DMS53 treated with DMSO at 0.1 percent for 48 hours (cell line): ENCODE measurements around the gene COL23A1.
"Not testable (repeated sequence)": the region's sequence is repeated elsewhere in the genome, so short reads cannot be mapped to it uniquely, and the experiment has no call there.

Experiments used
- DNase-seq: peaks from one replicate; lab custom pipeline; 2025; ENCODE audit not compliant: unreplicated experiment; lab: John Stamatoyannopoulos, UW

COL23A1 gene

DNA sequence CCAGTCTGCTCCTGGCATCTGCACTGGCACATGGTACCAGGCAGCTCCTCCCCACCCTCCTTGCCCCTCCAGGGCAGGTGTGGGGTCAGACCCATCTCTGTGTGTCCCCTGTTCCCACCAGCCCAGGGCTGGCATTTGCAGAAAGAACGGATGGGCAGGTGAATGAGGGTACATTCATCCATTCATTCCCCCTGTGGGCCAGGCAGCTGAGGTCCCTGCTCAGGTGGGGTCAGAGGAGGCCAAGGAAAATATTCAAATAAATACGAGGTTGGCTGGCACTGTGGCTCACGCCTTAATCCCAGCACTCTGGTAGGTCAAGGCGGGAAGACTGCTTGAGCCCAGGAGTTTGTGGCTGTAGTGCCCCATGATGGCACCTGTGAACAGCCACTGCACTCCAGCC, 332.5 kb downstream of the COL23A1 start:
- DNase-seq = no peak

DNA sequence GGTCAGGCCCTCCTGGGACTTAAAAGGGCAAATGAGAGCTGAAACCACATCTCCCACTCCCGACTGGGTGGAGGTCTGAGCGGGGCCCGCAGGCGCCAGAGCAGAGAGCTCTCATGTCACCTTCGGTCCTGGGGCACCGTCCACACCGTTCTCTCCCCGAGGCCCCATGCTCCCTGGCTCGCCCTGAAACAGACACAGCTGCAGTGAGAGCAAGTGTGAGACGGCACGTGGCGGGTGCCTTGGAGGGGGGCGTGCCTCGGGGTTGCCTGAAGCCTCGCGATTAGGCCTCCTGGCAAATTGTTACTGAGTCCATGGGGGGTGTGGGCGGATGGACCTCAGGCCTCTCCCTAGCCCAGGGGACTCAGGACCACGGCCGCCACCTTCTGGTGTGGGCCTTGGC, 333.4 kb downstream of the COL23A1 start:
- no peak for DNase-seq

DNA sequence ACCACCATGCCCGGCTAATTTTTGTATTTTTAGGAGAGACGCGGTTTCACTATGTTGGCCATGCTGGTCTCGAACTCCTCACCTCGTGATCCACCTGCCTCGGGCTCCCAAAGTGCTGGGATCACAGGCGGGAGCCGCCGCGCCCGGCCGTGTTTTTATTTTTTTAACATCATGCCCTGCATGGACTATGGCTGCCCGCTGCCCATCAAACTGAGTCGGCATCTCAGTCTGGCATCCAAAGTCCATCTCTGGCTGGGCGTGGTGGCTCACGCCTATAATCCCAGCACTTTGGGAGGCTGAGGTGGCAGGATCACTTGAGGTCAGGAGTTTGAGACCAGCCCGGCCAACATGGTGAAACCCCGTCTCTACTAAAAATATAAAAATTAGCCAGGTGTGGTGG, 336.6 kb downstream of the COL23A1 start:
- DNase-seq = not testable (repeated sequence)

DNA sequence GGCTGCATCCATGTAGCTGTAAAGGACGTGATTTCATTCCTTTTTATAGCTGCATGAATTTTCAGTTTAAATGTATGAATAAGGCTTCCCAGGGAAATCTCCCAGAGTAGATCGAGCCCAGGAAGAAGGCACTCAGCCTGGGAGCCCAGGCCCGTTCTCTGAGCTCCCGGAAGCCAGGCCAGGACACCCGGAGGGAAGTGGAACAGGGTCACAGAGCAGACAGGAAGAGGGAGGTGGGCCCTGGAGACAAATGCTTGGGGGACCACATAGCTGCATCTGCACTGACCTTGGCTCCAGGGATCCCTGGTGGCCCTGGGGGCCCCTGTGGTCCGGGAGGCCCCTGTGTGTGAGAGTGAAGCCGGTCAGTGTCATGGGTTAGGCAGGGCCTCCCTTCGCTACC, 337.9 kb downstream of the COL23A1 start:
- no peak for DNase-seq

DNA sequence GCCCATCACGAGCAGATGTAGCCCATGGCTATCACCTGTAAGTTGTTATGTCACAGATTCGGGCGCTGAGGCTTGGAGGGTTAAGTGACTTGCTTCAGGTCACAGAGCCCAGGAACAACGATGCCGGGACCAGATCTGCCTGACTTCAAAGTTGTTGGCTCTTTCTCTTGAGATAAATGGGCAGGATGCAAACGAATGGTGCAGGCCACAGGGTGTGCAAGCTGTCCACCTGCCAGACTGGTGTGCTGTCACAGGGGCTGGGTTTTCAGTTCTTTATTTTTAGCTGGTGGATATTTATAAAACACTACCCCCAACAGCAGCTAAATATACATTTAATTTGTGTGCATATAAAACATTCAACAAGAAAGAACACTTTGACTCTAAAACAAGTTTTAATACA, 339.9 kb downstream of the COL23A1 start:
- no peak for DNase-seq

DNA sequence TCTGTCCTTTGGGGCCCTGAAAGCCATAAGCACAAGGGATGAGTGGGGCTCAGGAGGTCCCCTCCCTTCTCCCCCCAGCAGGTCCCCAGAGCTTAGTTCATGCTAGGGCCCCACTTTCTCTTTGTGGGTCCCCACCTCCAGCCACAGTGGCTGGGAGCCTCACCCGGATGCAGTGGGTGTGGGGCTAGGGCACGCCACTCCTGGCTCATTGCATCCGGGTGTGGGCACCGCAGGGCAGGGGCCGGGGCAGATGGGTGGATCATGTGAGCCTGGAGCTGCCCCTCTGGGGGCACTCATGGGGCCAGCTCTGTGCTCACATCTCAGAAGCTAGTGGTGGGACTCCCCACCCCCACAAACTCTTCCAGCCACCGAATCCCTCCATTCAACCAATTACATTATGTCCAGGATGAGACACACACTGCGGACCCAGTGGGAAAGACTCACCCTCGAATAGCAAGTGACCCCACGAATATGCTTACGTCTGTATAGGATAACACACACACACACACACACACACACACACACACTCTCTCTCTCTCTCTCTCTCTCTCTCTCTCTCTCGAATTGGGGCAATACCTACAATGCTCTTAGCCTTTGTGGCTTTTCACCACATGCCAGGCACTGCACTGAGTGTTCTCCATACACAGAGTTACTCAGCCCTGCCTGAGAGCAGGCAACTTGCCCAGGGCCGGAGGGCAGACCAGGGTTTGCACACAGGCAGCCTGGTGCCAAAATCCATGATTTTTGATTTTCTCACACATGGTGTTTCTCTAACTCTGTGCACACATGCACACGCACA, 340.8 kb downstream of the COL23A1 start:
- no peak for DNase-seq

DNA sequence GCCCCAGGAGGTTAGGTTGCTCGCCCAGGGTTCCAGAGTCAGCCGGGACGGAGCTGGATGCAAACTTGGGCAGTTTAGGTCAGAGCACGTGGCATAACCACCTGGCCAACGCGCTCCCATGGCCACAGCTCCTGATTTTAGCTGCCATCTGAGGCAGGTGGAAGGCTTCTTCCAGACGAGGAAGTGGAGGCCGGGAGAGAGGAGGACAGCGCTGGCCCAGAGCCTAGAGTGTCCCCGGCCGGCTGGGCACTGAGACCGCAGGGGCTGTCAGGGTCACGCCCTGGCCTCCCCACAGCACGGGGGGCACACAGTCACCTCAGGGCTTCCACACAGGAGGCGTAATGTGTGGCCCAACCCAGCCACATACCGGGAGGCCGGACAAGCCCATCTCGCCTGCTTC, 341.4 kb downstream of the COL23A1 start:
- DNase-seq = no peak

DNA sequence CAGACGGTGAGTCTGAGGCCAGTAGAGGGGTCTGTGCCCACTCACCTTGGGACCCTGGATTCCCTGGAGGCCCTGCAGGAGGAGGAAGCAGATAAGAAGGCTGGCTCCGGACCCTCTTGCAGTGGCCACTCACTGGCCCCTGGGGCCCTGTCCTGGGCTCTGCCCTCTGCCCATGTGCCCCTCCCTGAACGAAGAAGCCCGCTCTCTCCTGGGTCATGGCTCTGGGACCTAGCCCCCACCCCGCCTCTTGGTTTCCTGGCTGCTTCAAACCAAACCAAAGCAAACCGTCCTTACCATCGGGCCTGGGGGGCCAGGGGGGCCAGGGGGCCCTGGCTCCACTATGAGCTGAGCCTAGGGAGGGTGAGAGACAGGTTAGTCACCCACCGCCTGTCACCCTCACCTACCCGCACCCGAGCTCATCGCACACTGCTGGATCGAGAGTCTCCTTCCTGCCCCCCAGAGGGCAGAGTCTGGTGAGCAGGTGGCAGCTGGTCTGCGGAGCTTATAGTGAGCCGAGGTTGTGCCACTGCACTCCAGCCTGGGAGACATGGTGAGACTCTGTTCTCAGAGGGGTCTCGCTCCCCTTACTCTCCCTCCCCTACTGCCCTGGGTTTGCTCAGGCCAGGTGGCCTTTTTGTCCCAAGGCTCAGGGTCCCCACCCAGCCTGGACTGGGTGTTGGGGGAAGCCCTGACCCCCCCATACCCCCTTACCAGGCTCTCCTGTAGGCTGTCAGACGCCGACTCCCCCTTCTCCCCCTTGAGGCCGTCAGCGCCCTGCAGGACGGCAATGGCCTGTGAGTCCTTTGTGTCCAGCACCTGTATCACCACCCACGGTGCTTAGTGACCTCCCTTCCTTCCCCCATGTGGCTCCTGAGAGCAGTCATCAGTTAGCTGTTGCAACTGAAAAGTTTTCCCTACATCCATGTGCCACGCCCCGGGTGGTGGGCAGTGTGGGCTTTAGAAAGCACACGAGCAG, 342.4 kb downstream of the COL23A1 start:
- no peak for DNase-seq

DNA sequence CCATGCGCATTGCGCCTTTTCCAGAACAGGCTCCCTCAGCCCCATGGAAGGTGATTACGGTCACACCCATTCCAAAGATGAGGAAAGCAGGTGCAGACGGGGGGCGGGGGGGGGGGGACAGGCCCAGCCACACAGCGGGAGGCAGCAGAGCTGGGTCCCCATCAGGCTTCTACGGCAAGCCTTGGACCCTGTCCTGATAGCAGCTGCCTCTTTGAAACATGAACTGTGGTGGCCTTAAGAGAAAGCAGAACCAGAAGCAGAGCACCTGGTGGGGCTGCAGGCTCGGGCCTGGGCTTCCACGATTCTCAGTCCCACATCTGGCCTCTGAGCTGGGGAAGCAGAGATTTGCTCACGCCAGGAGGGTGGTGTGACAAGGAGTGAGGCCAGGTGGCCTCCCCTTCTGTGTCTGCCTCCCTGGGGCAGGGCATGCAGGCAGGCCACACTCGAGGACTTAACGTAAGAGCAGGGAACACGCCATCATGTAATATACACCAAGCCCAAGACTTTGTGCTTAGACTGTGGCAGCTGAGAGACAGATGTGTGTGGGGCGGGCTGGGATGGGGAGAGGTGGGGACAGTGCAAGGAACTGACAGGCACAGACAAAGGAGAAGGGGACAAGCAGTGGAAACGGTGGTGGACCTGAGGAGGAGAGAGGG, 343.4 kb downstream of the COL23A1 start:
- no peak for DNase-seq

DNA sequence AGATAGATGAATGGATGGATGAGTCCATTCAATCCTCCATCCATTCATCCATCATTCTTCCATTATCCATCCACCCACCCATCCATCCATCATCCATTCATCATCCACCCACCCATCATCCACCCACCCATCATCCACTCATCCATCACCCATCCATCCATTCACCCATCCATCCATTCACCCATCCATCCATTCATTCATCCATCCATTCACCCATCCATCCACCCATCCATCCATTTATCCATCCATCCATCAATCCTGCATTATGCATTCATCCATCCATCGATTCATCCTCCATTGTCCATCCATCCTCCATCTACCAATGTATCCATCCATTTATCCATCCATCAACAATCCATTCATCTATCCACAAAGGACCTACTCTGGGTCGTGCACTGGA, 344.8 kb downstream of the COL23A1 start:
- no peak for DNase-seq

DNA sequence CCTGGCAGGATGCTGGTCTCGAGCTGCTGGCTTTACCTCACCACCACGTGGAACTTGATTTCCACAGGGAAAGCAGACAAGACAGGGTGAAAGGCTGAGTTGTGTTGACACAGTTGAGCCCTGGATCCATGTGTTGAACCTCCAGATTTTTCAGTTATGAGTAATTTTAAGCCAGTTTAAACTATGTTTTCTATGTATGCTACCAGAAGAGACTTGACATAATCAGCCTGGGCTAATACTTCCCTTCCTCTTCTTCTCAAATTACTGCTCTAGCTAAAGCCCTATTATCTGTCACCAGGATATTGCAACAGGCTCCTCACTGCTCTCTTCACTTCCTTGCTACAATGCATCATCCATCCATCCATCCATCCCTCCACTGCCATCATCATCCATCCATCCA, 345.6 kb downstream of the COL23A1 start:
- DNase-seq = no peak

DNA sequence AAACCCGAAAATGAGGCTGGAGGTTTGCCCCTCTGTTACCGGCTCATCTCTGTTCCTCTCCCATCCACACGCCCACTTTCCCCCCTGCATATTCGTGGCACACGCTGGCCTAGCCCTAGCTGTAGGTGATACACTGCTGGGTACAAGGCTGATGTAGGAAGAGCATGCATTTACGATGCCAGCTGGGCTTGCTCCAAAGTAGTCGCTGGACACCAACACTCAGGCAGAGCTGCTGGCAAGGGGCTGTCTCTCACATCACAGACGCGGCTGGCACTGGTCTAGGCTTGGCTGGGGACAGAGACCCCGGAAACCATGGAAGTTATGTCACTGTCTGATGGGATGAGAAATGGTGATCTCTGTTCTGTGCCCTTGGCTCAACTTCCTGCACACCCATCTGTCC, 347.8 kb downstream of the COL23A1 start:
- DNase-seq = no peak

DNA sequence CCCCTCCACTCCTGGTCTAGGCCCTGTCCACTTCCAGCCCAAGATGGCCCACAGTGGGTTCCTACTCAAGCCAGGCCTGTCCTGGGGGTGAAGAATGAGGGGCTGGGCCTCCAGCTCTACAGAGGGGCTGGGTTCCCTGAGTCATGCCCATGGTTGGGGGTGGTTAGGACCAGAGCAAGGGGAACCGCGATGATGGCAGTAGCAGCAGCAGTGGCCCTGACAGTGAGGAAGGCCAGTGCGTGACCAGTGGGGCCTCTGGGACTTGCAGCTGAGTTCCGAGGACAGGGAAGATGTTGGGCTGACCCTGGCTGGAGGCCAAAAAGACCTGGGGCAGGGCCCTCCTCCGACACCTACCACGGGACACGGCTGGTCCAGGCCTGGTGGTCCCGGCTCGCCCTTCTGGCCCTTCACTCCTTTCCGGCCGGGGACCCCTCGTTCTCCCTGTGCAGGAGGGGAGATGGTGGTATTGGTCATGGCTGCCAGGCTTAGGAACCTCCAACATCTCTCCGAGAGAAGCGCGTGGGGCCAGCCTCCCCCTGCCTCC, 348.4 kb downstream of the COL23A1 start:
- no peak for DNase-seq

DNA sequence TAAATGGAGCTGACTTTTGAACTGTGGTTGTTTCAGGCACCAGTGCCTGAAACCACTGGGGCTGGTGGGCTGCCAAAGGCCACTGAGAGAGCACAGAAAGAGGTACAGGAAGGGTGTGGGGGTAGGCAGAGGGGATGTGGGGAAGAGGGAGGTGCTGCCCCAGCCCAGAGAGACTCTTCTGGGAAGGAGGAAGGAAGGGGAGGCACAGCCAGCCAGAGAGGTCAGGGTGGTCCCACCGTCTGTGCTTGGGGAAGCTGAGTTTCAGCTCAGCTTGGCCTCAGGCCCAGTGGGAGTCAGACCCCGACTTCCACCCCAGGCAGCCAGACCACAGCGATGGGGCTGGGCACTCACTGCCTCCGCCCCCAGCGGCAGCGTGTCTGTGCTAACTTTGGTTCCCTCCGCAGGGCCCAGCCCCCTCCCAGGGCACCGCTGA, 348.9 kb downstream of the COL23A1 start:
- no peak for DNase-seq

DNA sequence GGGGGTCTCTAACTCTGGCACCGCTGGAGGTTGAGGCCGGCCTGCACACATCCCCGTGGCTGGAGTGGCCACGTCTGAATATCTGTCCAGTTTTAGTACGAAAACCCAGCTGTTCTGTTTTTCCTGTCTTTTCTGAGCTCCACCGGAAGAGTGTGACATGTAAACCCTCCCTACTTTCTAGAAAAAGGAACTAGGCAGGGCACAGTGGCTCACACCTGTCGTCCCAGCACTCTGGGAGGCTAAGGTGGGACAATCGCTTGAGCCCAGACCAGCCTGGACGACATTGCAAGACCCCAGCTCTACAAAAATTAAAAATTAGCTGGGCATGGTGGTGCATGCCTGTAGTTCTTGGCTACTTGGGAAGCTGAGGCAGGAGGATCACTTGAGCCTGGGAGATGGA, 349.4 kb downstream of the COL23A1 start:
- no peak for DNase-seq

DNA sequence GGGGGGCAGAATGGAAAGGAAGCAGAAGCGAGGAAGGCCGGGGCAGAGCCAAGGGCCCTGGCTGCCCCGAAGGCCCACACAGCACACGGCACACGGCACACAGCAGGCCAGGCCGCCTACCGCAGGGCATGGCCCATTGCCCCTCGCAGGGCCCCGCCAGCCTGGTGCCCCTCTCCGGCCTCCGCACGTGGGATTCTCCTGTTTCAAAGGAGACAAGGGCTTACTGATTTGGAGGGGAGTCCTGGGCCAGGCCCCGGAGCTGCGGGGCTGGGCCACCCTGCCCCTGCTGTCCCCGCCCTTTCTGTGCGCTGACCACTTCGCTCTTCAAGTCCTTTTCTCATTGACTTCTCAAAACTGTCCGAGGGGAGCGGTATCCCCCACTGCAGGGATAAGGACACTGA, 349.9 kb downstream of the COL23A1 start:
- no peak for DNase-seq

DNA sequence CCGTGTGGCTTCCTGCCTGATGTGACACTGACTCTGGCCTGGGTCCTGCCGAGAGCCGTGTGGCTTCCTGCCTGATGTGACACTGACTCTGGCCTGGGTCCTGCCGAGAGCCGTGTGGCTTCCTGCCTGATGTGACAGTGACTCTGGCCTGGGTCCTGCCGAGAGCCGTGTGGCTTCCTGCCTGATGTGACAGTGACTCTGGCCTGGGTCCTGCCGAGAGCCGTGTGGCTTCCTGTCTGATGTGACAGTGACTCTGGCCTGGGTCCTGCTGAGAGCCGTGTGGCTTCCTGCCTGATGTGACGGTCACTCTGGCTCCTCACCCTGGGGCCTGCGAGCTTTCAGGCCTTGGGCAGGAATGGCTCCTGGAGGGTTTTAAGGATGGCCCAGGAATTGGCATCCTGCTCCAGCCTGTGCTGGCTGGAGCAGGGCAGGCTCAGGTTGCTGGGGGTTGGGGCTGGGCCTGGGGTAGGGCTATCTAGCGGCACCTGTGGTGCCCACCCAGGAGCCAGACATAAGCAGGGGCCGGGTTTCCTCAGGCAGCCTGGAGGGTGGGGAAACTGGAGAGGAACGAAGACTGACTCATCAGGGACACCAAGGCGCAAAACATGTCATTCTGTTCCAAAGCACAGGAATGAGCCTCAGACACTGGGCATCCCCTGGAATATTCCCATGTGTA, 350.4 kb downstream of the COL23A1 start:
- DNase-seq = not testable (repeated sequence)

DNA sequence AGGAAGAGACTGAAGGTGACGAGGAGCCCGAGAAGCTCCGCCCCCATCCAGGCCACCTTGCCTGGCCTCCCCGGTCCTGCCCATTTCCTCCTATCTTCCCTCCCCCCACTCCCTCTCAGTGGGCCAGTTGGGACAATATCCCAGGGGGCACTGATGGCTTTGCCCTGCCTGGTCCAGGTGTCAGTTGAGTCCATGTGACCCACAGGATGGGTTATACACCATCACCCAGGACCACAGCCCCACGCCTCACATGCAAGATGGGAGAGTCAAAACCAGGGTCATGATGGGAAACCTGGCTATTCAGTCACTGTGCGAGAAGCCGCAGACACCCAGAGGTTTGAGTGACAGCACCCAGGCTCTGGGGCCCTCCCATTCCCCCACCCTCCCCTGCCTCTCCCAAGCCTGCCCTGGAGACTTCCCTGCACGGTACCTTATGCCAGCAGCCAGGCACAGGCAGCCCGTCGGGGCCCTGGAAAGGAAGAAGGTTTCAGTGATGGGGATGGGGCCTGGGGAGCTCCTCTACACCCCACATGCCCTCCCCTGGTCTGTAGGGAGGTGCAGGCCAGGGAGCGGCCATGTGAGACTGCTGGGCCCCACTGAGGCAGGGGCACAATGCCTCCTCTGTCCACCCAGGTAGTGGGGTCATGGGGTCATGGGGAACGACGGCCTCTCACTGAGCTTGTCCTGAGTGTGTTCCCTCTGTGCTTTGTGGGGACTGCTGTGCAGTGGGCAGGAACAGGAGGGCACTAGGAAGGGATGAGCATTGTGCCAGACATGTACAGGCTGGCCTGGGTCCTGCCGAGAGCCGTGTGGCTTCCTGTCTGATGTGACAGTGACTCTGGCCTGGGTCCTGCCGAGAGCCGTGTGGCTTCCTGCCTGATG, 351.2 kb downstream of the COL23A1 start:
- DNase-seq = no peak

DNA sequence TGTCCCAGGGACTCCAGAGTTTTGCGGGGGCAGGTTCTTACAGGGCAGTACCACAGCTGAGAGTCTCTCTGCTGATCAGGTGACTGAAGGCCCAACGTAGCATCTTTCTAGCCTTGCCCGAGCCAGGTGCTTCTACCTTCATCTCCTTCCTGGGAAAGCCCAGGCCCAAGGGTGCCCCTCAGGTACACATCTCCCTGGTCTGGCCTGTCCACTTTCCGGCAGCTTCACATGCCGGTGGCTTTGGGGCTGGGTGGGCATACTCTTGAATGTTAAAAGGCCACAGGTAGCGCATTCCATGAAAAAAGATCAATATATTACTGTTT, 351.9 kb downstream of the COL23A1 start:
- no peak for DNase-seq
